GM21360 (cell line): Measurements from ENCODE around the gene STEAP4.
"Not testable (repeated sequence)": the region's sequence is repeated elsewhere in the genome, so short reads cannot be mapped to it uniquely, and the experiment has no call there.

Experiments
- ATAC-seq: cut with Tn5 transposase; IDR thresholded peaks from one replicate; pipeline ENCODE4 v1.9.1; 2021; ENCODE audit warnings: mild to moderate bottlenecking, moderate library complexity; ENCODE audit not compliant: unreplicated experiment

The STEAP4 gene

DNA sequence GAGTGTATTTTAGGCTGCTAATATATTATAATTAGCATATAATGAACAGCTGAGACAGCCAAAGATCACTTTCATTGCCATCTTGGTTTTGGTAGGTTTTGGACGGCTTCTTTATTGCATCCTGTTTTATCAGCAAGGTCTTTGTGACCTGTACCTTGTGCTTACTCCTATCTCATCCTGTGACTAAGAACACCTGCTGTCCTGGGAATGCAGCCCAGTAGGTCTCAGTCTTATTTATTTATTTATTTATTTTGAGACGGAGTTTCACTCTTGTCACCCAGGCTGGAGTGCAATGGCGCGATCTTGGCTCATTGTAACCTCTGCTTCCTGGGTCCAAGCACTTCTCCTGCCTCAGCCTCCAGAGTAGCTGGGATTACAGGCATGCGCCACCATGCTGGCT, 31.8 kb downstream of the STEAP4 start:
- ATAC-seq: not testable (repeated sequence)

- ATAC-seq: no peak
Measured at GRCh38 chr7:88269586-88269985, 37.1 kb downstream of the STEAP4 start.

GRCh38 chr7:88268858-88269257, 37.8 kb downstream of the STEAP4 start:
- ATAC-seq: no peak

DNA sequence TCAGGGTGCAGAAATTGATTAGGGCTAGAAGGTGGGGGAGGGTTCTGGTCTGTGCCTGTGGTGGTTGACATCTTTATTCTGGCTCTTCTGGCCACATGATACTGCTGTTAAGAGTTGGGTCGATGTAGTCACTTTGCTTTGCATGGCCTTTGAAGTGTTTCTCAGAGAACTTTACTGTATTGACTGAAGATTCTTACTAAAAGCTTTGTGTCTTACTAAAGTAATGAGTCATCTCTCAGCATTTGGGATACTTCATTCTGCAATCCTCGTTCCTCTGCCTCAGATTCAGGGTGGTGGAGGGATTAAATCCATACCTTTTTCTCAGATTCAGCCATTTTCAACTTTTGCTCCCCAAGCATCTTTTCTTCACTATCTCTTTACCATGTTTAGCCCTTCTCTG, 38.6 kb downstream of the STEAP4 start:
- ATAC-seq: no peak

- ATAC-seq: no peak
Measured at GRCh38 chr7:88267421-88267820, 39.3 kb downstream of the STEAP4 start.

DNA sequence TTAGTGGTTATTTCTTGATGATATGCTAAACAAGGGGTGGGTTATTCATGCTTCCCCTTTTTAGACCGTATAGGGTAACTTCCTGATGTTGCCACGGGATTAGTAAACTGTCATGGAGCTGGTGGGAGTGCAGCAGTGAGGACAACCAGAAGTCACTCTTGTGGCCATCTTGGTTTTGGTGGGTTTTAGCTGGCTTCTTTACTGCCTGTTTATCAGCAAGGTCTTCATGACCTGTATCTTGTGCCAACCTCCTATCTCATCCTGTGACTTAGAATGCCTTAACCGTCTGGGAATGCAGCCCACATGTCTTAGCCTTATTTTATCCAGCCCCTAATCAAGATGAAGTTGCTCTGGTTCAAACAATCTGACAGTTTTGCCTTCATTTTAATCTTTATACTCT, 41.7 kb downstream of the STEAP4 start:
- not testable (repeated sequence) for ATAC-seq

DNA sequence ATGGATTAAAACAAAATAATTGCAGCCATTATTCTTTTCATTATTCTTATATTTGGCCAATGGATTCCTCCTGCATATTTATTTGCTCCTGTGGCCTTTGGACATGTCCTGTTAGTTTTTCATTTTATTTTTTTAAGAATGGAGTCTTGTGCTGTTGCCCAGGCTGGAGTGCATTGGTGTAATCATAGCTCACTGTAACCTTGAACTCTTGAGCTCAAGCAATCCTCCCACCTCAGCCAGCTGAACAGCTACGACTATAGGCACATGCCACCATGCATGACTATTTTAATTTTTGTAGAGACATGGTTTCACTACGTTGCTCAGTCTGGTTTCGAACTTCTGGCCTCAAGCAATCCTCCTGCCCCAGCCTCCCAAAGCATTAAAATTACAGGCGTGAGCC, 44.1 kb downstream of the STEAP4 start:
- ATAC-seq: no peak

DNA sequence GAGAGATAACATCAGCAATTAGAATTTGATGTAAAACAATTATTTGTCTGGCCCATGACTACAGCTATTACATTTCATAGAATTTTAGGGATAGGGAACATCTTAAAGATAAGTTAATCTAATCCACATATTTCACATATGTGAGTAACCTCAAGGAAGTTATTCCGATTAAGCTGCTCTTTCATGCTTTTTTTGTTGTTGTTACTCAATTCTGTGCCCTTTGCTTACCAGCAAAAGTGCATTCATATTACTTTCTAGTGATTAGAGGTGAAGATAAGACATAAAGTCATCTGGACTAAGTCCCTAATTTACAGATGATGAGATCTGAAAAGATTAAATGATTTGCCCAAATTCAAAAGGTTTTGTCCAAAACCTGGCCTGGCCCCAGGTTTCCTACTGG, 46.0 kb downstream of the STEAP4 start:
- no peak for ATAC-seq

- ATAC-seq: no peak
Measured at GRCh38 chr7:88259656-88260380, 46.9 kb downstream of the STEAP4 start.

GRCh38 chr7:88258296-88258695, 48.4 kb downstream of the STEAP4 start:
- ATAC-seq: not testable (repeated sequence)

- ATAC-seq: no peak
Measured at GRCh38 chr7:88256906-88257305, 49.8 kb downstream of the STEAP4 start.

DNA sequence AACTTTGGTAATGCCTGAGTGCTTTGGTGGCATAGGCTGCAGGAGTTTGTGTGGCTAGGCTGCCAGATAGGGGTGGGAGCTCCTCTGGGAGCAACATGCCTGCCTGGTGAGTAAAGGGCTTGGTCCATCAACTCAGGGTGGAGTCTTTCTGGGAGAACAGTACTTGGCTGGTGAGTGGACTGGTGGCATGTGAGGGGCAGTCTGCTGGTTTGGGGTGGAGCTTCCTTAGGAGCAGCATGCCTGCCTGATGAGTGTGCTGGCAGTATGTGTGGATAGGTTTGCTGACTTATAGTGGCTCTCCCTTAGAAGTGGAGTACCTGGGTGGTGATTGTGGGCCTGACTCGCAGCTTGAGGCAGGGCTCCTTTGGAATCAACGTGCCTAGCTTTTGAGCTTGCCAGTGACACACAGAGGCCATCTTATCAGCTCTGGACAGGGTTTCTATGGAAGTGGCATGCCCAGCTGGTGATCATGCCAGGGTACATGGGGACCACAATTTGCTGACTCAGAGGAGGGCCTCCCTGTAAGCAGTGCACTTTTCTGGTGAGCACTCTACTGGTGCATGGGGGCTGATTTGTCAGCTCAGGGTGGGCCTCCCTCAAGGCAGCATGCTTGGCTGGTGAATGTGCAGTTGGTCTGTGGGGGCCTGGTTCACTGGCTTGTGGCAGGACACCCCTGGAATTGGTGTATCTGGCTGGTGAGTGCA, 51.8 kb downstream of the STEAP4 start:
- no peak for ATAC-seq

DNA sequence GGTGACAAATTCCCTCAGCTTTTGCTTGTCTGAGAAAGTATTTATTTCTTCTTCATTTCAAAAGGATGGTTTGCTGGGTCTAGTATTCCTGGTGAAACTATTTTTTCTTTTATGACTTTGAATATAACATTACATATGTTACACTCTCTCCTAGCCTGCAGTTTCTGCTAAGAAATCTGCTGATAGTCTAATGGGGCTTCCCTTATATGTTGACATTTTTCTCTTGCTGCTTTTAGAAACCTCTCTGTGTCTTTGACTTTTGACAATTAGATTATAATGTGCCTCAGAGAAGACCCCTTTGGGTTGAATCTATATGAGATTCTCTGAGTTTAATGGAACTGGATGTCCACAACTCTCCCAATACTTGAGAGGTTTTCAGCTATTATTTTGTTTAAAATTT, 53.1 kb downstream of the STEAP4 start:
- no peak for ATAC-seq

DNA sequence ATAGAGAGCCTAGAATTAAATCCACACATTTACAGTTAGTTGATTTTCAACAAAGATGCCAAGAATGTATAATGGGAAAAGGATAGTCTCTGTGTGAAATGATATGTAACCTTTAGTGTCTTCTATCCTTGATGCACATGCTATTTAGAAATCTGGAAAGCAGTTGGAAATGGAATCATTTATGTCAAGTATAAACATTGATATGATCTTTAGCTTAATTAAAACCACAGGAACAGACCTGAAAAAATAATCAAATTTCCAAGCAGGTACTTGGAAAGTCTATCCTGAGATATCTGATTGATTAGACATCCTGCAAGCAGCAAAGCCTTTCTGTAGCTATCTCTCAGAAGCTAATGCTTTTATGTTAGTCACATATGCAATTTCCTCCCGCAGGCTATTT, 62.4 kb downstream of the STEAP4 start:
- no peak for ATAC-seq

DNA sequence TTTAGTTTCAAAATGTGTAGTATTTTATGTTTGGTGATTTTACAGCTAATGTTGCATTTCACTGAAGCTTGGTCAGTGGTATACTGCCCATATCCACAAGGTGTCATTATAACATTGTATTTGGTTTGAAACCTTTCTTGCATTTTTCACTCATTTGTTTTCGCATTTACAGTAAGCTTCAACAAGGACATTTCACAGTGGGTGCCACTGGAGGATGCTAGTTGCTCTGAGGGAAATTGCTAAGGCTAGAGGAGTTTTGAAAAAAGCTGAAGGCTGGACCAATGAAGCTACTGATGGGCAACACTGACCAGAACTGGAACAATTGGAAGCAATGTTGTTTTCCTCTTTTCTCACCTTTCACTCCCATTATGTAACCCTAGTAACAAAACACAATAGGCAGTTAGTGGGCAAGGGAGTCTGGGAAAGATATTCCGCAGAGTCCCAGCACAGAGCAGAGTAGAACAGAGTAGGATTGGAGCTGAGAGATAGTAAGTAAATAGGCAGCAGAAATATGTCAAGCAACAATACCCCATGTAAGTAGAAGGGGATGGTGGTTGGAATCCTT, 63.3 kb downstream of the STEAP4 start:
- peak; percentile 85 for ATAC-seq

DNA sequence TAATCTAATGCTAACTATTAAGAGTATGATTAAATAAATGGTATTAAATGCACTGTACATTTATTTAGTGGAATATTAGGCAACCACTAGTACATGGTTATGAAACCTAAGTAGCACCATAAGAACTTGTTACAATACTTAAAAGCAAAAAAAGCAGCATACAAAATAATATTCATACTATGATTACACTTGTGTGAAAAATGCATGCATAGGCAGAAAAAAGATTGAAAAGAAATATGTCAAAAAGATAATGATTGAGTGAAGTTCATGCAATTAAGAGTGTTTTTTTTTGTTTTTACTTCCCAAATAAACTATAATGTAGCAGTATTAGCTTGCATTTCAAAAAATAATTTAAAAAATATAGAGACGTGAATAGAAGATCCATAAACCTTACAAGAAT, 66.8 kb downstream of the STEAP4 start:
- no peak for ATAC-seq

DNA sequence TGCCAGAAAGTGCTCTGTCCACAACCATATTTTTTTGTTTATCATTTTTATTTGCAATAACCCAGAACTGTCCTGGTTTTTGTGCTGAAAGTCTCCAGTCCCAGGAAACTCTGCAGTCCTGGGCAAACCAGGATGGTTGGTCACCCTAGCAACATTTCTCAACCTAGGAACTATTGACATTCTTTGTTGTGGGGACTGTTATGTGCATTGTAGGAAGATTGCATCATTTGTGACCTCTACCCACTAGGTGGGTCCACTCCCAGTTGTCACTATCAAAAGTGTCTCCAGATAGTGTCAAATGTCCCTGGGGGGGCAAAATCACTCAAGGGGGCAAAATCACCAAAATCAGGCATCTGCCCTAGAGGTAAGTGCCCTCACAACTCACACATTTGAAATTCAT, 72.9 kb downstream of the STEAP4 start:
- no peak for ATAC-seq

- no peak for ATAC-seq
Measured at GRCh38 chr7:88230646-88231045, 76.0 kb downstream of the STEAP4 start.

- ATAC-seq: no peak
Measured at GRCh38 chr7:88229302-88229995, 77.2 kb downstream of the STEAP4 start.

GRCh38 chr7:88226886-88227516, 79.7 kb downstream of the STEAP4 start:
- ATAC-seq: no peak

GRCh38 chr7:88226201-88226600, 80.5 kb downstream of the STEAP4 start:
- no peak for ATAC-seq
